Caki2 (cell line): ENCODE data around the gene GID4. TPM values are rescaled to one million over a fixed set of nuclear protein-coding genes. Genes with fewer than 3 reads are reported as not detected.
A peak's percentile ranks its signal among the peaks of the same experiment; 100 is the strongest.
"Not testable (repeated sequence)": the region's sequence is repeated elsewhere in the genome, so short reads cannot be mapped to it uniquely, and the experiment has no call there.

Source experiments
- DNase-seq: peaks from one replicate; pipeline ENCODE4 v3.0.0-alpha.2; 2015; ENCODE audit warnings: low read depth
- in situ Hi-C: cut with HindIII; loops from 2 replicates; pipeline ENCODE4 v1.10.0; 2016; ENCODE audit warnings: low sequenced_read_pairs, low pct_unique_long_range_greater_than_20kb, mixed read lengths
- total RNA-seq: library from RNA; depleted of rRNA; stranded (reverse); fragments of >200 nt; shearing (Covaris generic); gene quantifications from 2 replicates; pipeline ENCODE4 v1.2.3, GENCODE V29; 2014; ENCODE audit warnings: low replicate concordance; rRNA removed

GID4 gene
- 2.6 and 7.8 TPM in 2 replicates for total RNA-seq

DNA sequence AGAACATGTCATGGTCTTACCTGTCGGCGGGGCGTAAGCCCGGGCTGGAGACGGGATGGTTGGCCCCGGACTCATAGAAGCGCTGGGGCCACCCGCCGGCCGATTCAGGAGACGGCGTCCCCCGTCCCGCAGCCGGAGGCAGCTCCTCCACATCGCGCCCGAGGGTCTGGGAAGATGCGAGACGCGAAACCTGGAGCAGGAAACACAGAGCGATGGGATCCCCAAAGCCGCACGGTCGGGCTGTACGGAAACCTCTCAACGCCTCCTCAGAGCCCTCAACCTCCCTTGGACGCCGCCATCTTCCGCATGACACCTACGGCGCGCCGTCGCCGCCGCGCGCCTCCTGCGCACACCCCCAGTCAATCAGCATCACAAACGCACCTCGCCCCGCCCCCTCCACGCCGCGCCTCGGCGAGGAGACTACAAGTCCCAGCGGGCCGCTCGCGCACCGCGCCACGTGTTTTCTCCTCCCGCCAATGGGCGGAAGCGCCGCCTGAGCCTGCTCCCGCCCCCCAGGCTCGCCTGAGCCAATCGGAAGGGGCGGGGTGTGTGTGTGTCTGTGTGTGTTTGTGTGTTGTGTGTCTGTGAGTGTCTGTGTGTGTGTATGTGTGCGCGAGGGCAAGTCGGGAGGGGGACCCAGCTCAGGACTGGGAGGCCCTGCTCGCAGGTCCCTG lies at the start of gene GID4, which contains the start of gene ATPAF2:
TSS of gene GID4 (plus strand) at position 548 of the 674 bp plus-strand sequence. CDS start at position 605, 57 bp downstream.
TSS of gene ATPAF2 (minus strand) at position 308 of the 674 bp plus-strand sequence. CDS start at position 153, 155 bp downstream.
- peak; percentile 96 for DNase-seq
- in situ Hi-C loops: no loop called here

DNA sequence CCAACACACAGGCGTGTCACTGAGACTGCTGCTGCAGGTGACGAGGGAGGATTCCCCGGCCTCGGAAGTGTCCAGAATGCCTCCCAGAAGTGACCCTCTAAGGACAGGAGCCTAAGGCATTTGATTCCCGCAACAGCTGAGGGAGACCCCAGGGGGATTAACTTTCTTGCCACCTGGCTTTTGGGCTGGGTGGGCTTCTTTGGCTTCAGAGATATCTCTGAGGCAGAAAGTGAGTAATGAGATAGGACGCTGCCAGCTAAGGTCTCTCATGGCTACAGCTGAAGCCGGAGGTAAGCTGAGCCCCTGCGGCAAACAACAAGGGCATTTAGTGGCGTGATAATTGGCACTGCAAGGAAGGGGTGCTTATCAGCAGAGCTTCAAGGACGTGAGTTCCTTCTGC lies 49.6 kb upstream of the GID4 start:
- DNase-seq: no peak
- in situ Hi-C loops: no loop called here

DNA sequence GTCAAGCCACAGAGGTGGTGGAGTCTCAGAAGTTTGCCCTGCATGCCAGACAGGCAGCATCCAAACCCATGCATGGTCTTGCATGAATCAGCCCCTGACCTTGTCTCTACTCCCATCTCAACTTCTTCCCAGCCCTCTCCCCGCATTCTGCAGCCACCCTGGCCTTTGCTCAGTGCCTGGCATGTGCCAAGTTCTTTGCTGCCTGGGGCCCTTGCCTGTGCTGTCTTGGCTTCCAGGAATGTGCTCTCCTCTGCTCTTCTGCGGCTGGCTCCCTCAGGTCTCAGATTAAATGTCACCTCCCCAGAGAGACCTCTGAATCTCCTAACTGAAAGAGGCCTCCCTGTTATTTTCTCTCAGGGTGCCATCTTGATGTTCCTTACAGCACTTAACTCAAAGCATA lies 48.9 kb upstream of the GID4 start:
- DNase-seq: no peak

DNA sequence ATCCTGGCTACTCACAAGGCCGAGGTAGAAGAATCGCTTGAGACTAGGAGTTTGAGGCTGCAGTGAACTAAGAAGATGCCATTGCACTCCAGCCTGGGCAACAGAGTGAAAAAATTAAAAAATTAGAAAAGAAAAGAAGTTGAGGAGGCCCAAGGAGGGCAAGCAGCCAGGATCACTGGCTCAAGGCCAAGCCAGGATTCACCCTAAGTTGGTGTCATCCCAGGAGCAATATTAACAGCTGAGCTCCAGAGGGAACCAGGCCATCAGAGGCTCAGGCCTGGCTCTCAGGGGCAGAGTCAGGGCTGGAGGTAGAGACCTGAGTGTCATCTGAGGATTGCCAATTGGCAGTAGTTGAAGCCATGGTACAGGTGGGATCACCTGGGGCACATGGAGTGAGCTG lies 45.8 kb upstream of the GID4 start:
- no peak for DNase-seq
- in situ Hi-C loops: no loop called here

More for the DNA sequence above, 48.9 kb upstream of the GID4 start:
- in situ Hi-C loops: no loop called here

DNA sequence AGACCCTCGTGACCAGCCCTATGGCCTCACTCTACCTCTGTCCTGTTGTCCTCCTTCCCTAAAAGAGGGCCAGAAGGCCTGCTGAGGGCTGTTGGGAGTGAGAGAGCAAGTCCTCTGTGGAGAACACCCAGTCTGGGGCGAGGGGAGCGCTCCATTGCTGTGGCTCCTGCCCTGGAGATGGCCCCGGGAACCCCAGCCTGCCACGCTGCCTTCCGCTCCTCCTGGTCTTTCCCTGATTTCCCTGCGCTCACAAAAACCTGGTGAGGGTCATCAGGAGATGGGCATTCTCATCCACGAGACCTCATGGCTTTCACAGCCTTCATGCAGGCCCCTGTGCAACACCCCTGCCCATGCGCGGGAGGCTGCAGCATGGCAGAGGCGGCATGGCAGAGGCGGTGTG lies 45.4 kb upstream of the GID4 start:
- DNase-seq: no peak
- in situ Hi-C loops: no loop called here

DNA sequence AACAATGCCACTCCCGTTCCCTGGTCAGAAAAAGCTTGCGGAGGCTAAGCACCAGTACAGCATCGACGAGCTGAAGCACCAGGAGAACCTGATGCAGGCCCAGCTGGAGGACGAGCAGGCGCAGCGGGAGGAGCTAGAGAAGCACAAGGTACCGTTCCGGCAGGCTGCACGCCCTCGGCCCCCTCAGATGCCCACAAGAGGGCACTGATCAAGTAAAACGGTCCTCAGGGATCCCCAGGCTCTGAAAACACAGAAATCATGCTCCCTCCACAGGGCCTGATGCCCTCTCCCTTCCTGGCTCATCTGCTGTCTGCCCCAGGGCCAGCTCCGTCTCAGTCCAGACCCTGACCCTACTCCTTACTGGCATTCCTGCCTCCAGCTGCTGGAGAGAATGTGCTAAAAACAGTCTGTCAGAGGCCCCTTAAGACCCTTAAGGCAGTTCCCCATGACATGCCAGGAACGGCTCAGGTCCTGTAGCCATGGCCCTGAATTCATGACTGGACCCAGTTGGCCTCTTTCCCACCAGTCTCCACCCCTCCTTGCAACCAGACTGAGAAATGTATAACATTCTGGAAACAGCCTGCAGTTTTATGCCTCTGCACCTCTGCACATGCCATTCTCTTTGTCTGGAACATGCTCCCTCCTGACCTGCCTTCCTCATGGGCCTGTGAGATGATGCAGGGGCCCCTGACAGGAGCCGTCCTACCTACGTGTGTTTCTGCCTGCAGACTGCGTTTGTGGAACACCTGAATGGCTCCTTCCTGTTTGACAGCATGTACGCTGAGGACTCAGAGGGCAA lies 44.7 kb upstream of the GID4 start:
- in situ Hi-C loops: no loop called here
- no peak for DNase-seq

DNA sequence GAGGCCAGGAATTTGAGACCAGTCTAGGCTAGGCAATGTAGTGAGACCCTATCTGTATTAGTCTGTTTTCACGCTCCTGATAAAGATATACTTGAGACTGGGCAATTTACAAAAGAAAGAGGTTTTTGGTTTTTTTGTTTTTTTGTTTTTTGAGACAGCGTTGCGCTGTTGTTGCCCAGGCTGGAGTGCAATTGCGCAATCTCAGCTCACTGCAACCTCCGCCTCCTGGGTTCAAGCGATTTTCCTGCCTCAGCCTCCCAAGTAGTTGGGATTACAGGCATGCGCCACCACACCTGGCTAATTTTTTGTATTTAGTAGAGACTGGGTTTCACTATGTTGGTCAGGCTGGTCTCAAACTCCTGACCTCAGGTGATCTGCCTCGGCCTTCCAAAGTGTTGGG lies 43.3 kb upstream of the GID4 start:
- DNase-seq, in situ Hi-C loops: not testable (repeated sequence)

DNA sequence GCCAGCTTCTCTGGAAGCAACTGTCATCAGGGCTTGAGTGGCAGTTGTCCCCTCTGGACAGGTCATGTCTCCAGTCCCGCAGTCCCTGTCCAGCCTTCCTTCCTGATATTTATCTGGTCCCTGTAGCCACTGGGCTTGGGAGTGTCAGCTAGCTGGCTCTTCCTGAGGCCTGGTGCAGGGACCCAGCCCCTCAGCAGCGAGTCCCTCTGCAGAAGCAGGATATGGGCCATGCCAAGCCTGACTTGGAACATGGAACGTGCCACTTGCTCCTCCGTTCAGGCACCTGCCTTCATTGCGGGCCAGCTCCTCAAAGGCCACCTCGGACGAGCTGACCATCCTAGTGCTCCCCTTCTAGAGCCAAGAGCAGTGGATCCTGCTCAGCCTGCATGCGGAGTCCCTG lies 40.3 kb upstream of the GID4 start:
- DNase-seq: no peak
- in situ Hi-C loops: no loop called here

DNA sequence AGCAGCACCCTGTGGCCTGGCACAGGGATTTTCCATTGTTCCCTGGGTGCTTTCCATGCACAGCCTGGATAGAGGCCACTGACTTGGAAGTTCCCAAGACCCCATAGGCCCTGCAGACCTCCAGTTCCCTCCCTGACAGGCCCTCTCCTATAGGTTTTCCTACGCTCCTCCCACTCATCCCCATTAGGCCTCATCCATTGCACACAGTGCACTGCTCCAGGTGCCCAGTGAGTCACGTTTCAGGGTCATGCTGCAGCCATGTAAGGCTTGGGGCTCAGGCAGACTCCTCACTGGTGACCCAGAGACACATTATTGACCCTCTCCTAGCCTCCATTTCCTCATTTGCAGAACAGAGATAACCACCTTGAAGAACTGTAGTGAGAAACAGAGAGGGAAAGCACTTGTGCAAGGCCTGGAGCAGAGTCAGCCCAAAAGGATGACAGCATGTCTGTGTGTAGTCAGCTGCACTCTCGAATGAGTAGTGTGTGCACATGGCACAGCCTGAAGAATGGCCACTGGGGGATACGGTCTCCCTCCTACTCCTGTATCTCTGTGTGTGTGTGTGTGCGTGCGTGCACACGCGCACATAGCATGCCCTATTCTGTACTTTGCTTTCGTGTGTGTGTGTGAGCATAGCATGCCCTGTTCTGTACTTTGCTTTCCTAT lies 39.7 kb upstream of the GID4 start:
- in situ Hi-C loops: no loop called here

DNA sequence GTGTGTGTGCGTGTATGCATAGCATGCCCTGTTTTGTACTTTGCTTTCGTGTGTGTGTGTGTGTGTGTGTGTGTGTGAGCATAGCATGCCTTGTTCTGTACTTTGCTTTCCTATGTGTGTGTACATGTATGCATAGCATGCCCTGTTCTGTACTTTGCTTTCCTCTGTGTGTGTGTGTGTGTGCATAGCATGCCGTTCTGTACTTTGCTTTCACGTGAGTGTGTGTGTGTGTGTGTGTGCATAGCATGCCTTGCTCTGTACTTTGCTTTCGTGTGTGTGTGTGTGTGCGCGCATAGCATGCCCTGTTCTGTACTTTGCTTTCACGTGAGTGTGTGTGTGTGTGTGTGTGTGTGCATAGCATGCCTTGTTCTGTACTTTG lies 39.2 kb upstream of the GID4 start:
- in situ Hi-C loops: no loop called here
- no peak for DNase-seq

More for the DNA sequence above, 39.7 kb upstream of the GID4 start:
- DNase-seq: no peak

DNA sequence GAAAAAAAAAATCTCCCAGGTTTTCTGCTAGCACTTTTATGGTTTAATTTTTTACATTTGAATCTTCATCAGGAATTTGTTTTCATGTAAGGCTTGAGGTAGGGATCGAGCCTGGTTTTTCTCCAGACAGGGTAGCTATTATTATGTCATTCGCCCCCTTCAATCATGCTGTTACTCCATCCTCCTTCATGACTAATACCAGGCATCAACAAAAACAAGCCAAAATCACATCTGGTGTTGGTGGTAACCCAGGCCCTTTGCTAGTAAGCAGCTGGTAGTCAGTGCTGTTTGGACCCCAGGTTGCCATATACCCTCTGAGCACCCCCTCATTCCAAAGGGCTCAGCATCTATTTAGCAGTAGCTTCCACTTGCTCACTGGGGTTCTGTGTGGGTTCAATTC lies 37.0 kb upstream of the GID4 start:
- DNase-seq: no peak
- in situ Hi-C loops: no loop called here

DNA sequence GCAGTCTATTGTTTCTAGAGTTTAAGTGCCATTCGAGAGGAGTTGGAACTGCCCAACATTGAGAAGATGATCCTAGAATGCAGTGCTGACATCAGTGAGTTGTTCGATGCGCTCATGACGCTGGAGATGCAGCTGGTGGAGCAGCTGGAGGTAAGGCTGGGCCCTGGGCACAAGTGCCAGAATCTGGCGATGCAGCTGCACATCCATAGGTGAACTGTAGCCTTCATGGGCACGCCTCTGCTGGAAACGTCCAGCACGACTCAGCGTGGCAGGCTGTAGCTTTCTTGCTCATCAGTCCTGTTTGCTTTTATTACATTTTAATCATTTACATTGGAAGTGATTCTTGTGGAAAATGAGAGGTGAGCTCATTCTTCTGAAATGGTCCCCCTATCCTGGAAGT lies 34.9 kb upstream of the GID4 start:
- in situ Hi-C loops: no loop called here
- DNase-seq: peak; percentile 4

DNA sequence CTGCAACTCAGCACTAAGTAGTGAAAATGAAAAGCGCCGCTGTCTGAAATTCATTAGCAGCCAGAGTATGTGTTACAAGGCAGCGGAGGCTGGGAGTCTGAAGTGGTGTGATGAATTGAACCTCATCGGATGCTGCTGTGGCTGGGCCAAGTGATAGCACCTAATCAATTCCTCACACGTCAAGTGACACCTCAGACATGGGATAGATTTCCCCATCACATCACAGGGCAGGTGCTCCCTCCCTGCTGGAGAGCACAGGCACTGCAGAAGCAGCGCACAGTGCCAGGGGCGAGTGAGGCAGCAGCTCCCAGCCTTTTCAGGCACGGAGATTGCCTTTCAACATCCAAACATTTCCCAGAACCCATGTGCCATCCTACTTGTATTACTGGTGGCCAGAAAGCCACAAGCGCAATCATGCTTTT lies 34.3 kb upstream of the GID4 start:
- in situ Hi-C loops: no loop called here
- no peak for DNase-seq

DNA sequence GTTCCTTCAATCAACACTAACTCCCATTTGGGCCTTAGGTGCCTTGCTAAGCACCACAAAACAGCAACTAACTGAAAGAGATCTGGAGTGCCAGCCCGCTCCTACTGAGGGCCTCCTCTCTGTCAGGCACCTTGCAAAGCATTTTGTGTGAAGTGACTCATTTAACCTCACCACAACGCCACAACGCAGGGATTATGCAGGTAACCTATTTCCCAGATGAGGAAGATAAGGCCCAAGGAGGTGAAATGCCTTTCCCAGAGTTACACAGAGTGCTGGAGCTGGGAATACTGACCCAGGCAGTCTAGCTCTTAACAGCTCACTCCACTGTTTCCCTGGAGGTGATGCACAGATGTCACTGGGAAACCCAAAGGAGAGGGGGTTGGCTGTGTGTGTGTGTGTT lies 33.7 kb upstream of the GID4 start:
- DNase-seq: no peak
- in situ Hi-C loops: no loop called here

DNA sequence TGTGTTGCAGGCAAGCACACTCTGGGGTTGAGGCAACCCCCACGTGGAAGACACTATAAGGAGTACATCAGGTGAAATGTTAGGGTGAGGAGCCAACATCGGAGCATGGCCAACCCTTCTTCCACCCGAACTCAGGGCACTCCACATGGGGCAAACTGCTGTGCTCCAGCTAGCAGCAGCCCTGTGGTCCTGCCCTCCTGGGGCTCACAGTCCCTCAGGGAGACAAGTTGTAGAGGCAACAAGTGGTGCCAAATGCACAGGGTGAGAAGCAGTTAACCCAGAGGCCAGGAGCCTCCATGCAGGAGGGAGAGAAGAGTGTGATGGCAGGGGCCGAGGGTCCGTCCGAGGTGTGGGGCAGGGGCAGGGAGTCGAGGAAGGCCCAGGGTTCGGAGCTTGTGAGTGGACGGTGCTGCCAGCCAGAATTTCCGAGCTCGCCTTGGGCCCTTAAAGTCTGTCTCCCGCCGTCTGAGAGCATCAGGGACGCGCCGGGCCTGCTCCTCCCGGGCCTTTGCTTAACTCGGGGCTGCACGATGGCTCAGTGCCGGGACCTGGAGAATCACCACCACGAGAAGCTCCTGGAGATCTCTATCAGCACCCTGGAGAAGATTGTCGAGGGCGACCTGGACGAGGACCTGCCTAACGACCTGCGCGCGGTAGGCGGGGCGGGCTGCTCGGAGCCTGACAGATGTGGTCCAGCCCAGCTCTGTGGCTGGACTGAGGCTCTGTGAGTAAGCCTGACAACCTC lies 32.5 kb upstream of the GID4 start:
- no peak for DNase-seq
- in situ Hi-C loops: no loop called here

DNA sequence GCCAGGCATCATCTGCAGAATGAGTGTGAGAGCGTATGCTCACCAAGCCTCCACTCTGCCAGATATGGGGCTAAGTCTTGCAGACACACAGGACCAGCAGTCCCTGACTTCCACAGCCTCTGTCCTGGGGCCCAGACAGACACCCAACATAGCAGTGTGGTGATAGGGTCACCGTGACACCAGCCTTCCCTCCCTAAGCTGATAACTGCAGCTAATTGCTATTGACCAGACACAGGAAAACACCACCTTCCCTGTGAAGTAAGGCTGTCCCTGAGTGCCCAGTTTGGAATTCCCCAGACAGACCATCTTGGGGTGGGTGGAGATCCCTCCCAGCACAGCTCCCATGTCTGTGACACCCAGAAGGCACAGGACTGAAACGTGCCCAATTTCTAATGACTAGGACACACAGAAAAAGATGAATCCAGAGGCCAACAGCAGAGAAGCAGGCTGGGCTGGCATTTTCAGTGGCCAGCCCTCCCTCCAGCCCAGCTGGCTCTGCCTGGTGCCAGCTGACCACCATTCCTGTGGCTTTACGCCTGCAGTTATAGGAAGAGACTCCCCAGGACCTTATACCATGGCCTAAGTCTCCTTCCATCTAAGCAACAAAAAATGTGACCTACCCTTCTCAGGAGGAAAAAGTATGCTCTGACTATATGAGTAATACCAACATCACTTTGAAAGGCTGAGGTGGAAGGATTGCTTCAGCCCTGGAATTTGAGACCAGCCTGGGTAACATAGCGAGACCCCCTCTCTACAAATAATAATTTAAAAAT lies 30.5 kb upstream of the GID4 start:
- in situ Hi-C loops: no loop called here
- no peak for DNase-seq

DNA sequence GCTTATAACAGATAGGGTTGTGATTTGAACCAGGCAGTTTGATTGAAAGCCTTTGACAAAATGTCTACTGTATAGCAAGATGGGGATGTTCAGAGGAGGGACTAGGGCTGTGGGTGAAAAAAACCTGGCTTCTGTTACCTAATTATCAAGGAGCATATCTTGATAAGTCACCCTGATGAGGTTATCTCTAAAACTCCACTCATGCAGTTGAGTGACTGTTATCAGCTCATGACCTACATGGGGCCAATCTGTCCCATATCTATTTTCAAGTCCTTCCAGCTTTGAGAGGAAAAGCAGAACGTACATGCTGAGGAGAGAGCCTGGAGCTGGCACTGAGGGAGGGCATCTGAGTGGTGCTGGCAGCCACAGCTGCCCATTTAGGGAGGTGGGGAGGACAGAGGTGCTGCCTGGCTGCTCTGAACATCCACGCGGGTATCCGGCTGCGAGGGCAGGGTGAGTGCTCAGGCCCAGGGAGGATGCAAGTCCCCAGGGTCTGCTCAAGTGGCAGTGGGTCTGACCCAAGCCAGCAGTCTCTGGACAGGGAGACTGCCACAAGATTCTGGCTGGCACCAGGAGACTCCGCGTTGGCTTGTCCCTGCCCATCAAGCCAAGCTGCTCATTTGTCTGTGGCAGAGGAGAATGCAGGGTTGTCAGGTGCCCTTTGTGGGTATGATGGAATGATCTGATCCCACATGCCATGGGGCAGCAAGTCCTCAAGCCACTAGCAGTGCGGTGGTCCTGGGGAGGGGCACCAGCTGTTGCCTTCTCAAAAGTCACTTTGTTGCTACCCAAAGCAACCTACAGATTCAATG lies 29.4 kb upstream of the GID4 start:
- in situ Hi-C loops: no loop called here
- no peak for DNase-seq
